GM19467 (cell line): Measurements from ENCODE around the gene ASCC3.
"Not testable (repeated sequence)": the region's sequence is repeated elsewhere in the genome, so short reads cannot be mapped to it uniquely, and the experiment has no call there.

Source experiments
- ATAC-seq: cut with Tn5 transposase; IDR thresholded peaks from one replicate; pipeline ENCODE4 v1.9.1; 2021; ENCODE audit warnings: mild to moderate bottlenecking, moderate library complexity; ENCODE audit not compliant: unreplicated experiment

The ASCC3 gene

DNA sequence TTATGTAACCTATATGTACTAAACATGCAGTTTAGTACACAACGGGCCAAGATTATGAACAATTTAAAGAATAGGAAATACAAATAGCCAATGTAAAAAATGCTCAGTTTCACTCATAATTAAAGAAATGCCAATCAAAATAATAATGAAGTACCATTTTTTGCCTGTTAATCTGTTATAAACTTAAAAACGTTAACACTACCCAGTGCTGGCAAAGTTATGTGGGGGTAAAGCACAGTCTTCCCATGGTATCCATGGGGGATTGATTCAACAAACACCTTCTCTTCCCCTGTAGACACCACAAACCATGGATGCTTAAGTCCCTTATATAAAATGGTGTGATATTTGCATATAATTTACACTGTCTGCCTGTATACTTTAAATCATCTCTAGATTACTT, 211.1 kb downstream of the ASCC3 start:
- ATAC-seq: no peak

DNA sequence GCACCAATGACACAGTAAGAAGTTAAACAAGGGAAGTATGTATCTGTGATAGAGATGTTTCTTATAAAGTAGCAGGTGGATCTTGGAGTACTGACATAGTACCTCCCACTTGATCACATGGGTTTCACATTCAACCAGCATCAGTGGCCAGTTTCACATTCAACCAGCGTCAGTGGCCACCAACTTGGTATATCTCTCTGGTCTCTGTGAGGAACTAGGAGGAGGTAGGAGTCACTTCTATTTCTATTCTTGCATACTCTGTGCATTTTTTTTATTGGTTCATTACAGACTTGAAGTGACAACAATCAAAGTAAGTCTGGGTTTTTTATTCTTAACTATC, 216.1 kb downstream of the ASCC3 start:
- peak; percentile 98 for ATAC-seq

DNA sequence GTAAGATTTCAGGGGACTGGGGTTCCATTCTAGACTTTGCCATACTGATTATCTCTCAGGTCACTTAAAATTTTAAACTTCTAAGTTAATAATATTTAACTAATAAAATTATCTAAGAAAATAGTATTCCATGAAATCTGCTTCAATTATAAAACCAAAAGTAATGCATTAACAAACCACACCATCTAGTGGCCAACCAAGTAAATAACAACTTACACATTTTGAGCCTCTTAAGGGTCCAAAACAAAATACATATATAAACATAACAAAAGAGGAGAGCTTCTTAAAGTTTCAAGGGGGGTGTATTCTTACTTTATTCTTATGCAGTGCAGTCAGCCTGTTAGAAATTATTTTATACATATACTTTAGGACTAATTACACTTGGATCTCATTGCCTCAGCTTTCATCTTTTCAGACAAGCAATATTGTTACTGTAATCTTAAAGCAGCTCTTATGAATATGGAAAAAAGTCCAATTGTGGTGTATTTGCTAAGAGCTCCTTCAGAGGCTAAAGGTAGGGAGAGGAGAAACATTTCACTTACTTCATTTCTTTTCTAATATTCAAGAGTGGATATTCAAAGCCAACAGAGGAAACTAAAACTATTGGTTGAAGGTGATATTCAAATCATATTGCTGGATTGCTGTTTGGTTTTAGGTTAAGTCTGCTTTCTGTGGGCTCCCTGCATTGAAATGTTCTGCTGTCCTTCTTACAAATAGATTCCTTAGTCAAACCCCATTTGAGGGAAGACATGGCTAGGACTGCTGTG, 216.7 kb downstream of the ASCC3 start:
- ATAC-seq: peak; percentile 22

DNA sequence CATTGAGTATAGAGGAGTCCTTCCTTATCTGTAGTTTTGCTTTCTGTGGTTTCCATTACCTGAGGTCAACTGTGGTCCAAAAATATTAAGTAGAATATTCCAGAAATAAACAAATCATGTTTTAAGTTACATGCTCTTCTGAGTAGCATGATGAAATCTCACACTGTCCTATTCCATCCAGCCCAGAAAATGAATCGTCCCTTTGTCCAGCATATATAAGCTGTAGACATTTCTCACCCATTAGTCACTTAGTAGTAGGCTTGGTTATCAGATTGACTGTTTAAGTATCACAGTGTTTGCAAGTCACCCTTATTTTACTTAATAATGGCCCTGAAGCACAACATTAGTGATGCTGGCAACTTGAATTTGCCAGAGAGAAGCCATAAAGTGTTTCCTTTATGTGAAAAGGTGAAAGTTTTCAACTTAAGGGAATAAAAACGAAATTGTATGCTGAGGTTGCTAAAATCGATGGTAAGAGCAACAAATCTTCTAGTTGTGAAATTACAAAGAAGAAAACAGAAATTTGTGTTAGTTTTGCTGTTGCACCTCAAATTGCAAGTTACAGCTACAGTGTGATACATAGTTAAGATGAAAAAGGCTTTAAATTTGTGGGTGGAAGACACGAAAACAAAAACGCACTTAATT, 217.8 kb downstream of the ASCC3 start:
- no peak for ATAC-seq

DNA sequence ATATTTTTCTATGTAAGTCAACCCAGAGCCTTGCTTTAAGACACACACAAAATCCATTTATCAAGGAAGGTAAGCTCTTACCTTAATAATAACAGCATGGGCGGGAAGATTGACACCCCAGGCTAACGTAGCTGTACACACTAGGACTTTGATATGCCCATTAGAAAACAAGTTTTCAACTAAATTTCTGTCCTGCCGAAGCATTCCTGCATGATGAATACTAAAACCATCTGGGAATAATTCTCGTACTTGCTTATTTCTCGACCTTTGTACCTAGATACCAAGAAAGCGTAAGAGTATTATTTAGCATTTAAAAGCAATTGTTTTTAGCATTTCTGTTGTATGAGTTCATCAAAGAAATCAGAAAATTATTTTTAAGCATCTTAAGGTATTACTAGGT, 218.9 kb downstream of the ASCC3 start:
- no peak for ATAC-seq

DNA sequence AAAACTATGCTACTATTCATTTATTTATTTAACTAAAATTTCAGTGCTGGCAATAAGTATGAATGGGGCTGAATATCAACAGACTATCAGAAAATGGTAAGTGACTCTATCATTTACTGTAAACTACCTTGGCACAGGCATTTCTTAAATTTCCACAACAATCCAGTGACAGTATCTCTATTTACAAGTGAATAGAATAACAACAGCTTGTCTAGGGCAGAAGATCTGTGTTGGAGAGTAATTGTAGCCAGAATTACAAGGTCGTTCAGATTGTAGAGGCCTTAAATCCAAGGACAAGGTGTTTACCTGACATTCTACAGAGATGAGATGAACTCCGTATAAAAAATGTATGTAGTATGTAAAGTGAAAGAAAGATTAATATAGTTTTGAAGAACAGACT, 222.6 kb downstream of the ASCC3 start:
- no peak for ATAC-seq

DNA sequence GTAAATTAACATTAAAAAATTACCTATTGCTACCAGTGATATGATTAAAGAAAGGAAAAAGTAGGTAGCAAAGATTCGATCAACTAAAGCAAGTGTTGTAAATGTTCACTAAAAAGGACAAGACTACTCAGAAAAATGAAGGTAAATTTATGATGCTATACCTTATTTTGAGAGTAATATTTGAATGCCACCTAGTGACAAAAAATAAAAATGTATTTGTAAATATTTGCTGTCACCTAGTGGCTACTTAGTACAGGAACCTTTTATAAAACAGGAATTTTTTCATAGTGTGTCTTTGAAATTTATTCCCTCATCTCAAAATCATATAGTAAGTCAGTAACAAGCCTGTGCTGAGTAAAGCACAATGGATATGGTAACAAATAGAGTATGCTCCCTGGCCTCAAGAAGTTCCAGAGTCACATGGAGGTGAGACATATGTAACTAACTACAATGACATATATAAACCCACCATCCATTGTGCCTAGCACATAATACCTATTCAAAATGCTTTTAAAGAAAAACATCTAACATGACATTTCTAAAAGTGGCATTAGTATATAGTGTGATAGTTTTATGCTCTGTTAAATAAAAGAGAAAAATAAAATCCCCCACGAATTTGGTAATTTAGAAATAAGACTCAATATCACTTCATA, 223.3 kb downstream of the ASCC3 start:
- ATAC-seq: no peak

DNA sequence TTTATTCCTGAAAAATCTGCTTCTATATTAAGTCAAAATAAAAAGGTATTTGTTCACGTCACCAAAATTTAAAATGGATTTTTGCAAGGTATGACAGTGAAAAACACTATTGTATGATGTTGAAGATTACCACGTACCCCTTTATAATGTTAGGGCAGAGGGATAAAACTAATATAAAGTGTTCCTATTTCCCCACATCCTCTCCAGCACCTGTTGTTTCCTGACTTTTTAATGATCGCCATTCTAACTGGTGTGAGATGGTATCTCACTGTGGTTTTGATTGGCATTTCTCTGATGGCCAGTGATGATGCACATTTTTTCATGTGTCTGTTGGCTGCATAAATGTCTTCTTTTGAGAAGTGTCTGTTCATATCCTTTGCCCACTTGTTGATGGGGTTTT, 240.0 kb downstream of the ASCC3 start:
- ATAC-seq: not testable (repeated sequence)

DNA sequence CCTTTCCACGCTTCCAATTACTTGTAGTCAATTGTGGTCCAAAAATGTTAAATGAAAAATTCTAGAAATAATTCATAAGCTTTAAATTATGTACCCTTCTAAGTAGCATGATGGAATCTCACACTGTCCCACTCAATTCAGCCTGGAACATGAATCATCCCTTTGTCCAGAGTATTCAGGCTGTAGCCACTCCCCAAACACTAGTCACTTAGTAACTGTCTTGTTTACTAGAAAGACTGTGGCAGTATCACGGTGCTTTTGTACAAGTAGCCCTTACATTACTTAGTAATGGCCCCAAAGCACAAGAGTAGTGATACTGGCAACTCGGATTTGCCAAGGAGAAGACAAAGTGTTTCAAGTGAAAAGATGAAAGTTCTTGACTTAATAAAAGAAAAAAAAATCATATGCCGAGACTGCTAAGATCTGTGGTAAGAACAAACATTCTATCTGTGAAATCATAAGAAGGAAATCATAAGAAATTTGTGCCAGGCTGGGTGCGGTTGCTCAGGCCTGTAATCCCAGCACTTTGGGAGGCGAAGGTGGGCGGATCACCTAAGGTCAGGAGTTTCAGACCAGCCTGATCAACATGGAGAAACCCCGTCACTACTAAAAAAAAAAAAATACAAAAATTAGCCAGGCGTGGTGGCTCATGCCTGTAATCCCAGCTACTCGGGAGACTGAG, 247.9 kb downstream of the ASCC3 start:
- ATAC-seq: no peak

DNA sequence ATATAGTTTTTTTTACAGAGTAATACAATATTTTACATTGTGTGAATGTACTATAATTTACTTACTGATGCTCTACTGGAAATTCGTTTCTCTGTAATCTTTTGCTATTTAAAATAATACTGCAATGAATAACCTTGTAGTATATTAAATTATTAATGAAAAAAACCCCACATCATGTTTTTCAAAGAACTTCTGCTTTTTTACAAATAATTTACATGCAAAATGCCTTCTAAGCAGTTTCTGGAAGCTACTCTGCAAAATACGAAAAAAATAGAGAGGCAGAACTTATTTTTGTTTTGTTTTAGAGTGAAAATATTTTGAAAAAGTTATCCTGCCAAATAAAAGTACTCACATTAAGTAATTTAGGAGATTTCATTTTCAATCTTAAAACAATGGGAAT, 250.6 kb downstream of the ASCC3 start:
- ATAC-seq: no peak

DNA sequence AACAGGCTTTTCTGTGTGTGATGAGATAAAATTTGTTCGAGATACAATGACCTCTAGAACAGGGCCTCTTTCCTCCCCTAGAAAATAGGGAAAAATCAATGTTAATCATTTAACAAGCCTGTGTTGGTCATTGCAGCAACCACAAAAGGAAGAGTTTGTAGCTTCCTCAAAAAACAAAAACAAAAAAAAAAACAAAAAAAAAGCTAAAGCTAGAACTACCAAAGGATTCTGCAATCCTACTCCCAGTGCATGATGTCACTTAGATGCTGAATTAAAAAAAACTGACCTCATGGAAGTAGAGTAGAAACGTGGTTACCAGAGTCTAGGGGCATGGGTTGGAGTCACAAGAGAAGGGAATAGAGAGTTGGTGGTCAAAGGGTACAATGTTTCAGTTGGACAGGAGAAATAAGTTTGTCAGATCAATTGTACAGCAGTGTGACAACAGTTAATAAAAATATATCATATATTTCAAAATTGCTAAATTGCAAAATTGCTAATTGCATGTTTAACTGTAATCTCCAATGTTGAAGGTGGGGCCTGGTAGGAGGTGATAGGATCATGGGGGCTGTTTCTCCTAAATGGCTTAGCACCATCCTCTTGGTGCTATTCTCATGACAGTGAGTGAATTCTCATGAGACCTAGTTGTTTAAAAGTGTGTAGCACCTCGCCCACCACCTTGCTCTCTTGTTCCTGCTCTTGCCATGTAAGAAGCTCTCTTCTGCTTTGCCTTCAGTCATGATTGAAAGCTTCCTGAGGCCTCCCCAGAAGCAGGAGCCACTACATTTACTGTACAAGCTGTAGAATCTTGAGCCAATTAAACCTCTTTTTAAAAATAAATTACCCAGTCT, 253.0 kb downstream of the ASCC3 start:
- ATAC-seq: no peak

DNA sequence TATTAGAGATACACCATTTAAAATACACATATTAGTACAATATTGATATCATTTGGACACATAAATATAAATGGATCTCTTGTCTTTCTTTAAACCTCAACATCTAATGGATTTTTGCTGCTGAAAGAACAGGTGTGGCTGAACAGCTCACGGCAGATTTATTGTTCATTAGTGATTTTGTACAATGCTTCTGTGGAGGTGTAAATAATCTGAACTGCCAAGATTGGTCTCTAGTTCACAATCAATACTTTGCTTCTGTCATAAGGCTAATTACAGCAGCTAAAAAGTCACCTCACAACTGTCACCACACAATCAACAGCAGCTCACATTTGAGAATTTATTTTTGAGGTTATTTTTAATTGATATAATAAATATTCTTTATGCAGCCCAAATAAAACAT, 254.4 kb downstream of the ASCC3 start:
- ATAC-seq: no peak

DNA sequence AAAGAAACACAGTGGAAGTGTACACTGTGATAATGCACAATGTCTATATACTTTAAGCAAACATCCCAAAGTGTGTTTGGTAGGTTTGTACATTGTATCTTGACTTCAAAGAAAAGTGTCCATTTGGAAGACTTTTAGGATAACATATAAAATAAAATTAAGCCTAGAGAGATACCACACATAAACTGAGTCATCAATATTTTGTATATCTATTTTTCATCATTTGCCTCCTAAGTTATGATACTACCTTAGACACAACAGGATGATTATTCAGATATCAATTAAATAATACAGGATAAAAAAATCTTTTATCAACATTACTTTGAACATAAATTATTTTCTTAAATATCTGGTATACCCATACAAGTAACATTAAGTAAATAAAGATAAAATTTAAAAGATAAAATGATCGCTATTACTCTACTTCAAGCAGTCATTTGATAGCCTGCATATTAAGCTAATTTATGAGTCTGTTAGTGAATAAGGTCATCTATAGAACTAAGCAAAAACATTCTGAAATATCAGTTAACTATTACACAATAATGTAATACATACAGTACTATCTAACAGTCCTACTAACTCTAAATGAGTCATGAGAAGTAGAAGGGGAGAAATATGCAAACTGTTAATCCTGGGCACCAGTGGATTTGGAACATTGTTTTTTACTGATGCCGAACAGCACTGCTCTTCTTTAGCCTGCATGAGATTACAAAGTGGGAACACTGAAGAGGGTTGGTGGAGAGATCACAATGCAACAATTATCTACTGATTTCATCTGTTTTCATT, 258.0 kb downstream of the ASCC3 start:
- ATAC-seq: no peak

DNA sequence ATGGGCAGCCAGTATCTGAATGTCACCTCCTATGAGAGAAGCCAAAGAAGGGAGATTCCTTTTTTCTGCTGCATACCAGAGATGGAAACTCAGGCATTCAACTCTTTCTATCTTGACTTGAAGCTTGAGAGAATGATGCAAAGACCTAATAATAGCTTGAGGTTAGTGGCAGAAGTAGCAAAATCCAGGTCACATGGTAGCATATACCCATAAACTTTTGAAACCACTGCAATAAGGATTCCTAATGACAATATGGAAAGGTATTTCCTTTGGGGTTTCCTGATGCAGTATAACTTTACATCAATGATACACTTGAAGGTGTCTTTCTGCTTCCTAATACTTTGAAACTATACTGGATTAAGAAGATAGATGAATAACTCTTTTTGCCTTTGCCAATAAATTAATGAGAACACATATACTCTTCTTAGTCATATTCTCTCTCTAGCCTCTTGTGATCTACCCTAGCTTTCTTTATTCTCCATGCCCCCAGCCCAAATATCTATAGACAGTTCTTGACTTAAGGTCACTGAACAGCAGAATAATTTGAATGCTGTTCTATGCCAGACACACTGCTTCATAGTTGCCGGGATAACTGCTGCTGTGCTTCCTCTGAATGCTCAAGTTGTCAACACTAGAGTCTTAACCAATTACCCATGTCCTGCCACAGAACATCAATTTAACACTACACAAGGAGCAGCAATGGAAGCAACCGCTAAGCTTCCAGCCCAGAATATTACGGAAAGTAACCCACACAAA, 260.9 kb downstream of the ASCC3 start:
- ATAC-seq: no peak

DNA sequence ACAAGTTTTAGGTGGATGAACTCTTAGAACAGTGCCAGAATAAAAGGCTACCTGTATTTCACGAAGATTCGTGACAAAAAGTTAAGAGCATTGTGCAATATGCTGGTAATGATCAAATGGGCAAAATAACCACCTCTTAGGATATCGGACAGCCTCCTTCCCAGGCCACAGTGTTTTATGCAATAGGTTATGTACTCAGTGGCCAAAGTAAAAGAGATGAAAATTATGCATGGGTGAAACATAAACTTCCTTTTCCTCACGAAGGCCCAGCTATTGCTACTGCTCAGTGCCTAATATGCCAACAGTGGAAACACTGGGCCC, 262.8 kb downstream of the ASCC3 start:
- ATAC-seq: no peak

DNA sequence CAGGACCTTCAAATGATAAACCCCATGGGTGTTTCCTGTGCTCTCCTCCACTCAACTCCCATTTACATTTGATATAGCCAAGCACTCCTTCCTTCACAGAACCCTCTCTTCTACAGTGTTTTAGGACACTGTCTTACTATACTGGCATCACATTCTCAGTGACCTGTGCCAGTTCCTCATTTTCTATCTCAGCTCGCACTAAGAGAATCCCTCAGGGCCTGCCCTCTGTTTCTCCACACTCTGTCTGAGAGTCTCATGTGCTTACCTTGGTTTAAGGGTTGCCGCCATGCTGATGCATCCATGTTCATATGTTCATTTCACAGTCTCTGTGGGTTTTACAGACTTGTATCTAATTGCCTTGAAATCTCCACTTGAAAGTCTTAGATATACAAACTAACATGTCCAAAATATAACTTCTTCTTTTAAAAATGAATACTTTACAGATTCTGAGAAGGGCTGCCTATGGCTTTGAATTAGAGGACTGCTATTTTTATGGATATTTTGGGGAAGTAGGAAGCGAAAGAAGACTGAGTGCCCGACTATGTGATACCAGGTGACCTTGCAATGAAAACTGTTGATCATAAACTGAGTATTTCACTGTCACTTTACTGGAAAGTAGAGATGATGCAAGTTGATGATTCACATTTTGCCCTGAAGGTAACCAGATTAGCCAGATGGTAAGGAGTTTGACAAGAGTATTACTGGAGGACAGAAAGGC, 263.3 kb downstream of the ASCC3 start:
- ATAC-seq: peak; percentile 69

DNA sequence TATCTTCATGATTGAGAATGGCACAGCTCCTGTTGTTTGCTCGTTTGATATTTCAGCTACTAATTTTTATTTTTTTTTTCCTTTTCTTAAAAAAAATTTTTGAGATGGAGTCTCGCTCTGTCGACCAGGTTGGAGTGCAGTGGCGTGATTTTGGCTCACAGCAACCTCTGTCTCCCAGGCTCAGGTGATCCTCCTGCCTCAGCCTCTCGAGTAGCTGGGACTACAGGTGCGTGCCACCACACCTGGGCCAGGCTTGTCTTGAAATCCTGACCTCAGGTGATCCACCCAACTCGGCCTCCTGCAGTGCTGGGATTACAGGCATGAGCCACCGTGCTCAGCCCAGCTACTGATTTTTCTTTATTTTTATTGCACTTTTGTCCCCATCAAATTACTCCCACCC, 266.2 kb downstream of the ASCC3 start:
- no peak for ATAC-seq

DNA sequence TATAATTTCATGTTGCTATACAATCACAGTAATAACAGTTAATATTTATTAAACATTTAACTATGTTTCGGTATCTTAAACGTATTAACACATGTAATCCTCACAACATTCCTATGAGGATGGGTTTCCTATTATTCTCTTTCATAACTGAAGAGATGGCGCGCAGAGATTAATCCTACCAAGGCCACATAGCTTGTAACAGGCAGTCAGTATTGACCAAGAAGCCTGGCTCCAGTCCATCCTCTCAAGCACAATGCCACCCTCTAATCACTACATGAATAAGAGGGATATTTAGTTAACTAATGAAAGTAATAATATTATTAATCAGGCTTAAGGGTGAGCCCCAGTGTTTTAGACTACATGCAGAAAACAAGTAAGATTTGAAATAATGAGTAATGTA, 266.7 kb downstream of the ASCC3 start:
- no peak for ATAC-seq

DNA sequence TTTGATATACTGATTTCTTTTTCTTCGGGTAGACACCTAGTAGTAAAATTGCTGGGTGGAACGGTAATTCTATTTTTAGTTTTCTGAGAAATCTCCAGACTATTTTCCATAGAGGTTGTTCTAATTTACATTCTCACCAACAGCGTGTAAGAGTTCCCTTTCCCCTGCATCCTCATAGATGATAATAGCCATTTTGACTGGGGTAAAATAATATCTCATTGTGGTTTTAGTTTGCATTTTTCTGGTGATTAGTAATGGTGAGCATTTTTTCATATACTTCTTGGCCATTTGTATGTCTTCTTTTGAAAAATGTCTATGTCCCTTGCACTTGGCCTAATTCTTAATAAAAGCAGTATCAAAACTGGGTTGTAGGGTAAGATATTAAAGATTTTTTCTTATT, 267.5 kb downstream of the ASCC3 start:
- ATAC-seq: no peak
